DMS 273 (cell line): ENCODE data around the gene PSD4.
"Not testable (repeated sequence)": the region's sequence is repeated elsewhere in the genome, so short reads cannot be mapped to it uniquely, and the experiment has no call there.

ENCODE experiments used
- DNase-seq: peaks from one replicate; lab custom pipeline; 2025; ENCODE audit not compliant: unreplicated experiment; lab: John Stamatoyannopoulos, UW

The PSD4 gene

GRCh38 chr2:113235347-113236226 is 61.8 kb downstream of the PSD4 start:
- not testable (repeated sequence) for DNase-seq

- no peak for DNase-seq
Observed at GRCh38 chr2:113236367-113237159, 62.8 kb downstream of the PSD4 start.

GRCh38 chr2:113237604-113238160 is 63.9 kb downstream of the PSD4 start:
- DNase-seq, result no peak

- DNase-seq, result no peak
Observed at GRCh38 chr2:113238871-113239839, 65.4 kb downstream of the PSD4 start.

GRCh38 chr2:113240150-113240914 is 66.6 kb downstream of the PSD4 start:
- peak; percentile 94 for DNase-seq

GRCh38 chr2:113240915-113241911 is 67.4 kb downstream of the PSD4 start:
- peak; percentile 31 for DNase-seq

- no peak for DNase-seq
Observed at GRCh38 chr2:113242327-113242726, 68.6 kb downstream of the PSD4 start.

- no peak for DNase-seq
Observed at GRCh38 chr2:113245276-113245711, 71.5 kb downstream of the PSD4 start.

GRCh38 chr2:113246606-113247005 is 72.8 kb downstream of the PSD4 start:
- no peak for DNase-seq

- DNase-seq, result peak; percentile 78
Observed at GRCh38 chr2:113248997-113249770, 75.4 kb downstream of the PSD4 start.

- no peak for DNase-seq
Observed at GRCh38 chr2:113251118-113251517, 77.3 kb downstream of the PSD4 start.

GRCh38 chr2:113252047-113252590 is 78.3 kb downstream of the PSD4 start:
- no peak for DNase-seq

- no peak for DNase-seq
Observed at GRCh38 chr2:113253453-113253852, 79.7 kb downstream of the PSD4 start.

- DNase-seq, result no peak
Observed at GRCh38 chr2:113255140-113256070, 81.6 kb downstream of the PSD4 start.

GRCh38 chr2:113257516-113258264 is 83.9 kb downstream of the PSD4 start:
- DNase-seq, result no peak
